ENCODE results near the gene C15orf62.
A peak's percentile ranks its signal among the peaks of the same experiment; 100 is the strongest.

C15orf62 gene

DNA sequence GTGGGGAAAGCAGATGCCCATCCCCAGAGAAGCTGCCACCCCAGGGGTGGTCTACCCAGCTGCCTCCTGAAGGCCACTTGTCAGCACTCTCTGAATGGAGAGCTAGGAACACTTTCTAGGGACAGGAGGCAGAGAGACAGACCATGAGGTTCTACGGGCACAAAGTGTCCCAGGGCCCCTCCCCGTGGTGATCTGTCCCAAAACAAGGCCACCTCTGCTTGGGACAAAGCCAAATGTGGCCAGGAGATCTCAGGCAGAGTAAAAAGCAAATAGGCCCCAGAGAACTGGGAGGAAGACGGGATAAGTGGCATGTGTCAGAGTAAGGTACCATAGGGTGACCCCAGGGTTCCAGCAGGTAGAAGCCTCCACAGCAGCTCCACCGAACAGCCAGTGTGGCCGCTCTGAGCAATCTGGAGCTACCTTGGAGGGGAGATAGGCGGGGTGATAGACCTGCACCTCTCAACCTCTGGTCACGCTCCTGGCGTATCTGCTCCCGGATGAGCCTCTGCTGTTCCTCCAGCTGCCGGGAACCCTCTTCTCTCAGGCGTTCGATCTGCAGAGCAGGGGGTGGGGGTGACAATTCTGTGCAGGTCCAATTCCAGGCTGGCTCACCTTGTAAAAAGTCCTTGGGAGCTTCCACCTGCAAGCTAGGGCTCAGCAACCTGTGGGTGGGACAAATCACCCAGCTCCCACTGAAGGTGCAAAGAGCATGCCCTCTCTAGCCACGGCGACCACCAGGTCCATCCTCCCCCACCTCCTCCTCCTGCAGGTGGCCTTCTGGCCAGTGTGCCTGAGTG lies 6.2 kb downstream of the C15orf62 start:
- DNase-seq (ENCODE audit: low read depth in 4 of 4, low spot score in 1 of 4), result no peak

DNA sequence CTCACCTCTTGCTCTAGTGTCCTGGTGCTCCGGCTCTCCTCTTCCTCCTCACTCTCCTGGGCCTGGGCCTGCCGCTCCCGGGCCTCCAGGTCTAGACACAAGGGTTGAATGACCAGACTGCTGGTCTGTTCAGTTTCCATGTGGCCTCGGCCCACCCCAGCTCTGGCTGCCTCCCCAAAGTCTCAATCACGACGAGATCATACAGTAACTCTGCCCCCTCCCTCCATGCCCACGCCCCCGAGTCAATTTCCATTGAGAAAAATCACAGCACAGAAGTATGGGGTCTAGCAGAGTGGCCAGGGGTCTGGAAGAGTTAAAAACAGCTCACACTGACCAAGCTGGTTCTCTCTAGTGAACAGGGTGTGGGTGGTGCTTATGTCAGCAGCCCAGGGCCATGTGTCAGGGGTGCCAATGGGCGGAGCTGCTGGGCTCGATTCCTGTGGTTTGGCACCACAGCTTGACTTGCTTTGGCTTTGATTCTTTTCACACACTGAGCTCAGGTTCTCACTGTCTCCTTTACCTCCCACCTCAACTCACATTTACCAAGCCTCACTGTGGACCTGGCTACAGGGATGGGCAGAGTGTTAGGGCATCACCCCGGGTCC lies 6.9 kb downstream of the C15orf62 start:
- DNase-seq (ENCODE audit: low read depth in 4 of 4, low spot score in 1 of 4), result no peak

DNA sequence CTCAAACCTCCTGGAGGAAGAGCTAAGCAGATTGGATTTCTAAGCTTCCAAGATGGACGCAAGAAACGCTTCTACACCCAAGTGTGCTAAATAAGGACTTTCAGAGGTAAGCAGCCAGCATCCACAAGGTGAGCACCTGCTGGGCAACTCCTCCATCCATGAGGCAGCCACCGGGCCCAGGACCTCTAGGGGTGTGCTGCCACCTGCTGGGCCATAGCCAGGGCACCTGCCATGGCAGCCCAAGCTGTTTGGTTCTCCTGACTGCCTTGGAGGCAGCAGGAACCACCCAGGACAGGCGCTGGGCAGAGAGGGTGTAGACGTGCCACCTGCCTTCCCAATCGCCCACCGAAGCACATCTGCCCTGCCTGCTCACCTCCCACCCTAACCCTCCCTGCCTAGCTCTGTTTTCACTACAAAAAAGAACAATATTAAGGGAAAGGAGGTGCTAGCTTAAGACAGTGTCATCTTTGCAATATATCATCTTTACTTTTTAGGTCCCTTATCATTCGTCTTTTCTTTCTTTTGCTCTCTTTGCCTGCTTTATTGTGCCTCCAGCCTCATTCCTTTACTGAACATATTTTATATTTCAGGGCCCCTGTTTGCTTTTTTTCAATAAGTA lies 12.9 kb downstream of the C15orf62 start:
- DNase-seq (ENCODE audit: low read depth in 4 of 4, low spot score in 1 of 4), result peak; percentile 47 to 69 (median 62)

DNA sequence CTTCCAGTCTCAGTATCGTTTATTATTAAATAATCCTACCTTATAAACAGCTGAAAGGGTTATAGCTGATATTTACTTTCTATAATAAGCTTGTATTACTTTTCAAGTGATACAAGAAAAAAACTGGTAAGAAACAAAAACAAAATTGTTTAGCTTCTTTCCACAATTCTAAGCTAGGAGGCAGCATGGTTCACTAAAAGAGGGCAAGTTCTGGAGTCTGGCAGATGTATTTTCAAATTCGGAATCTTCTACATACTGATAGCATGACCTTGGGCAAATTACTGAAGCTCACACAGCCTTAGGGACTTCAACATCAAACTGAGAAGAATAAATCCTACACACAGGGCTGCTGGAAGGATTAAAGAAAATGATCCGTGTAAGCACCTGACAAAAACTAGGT lies 15.4 kb downstream of the C15orf62 start:
- no peak for DNase-seq (ENCODE audit: low read depth in 4 of 4, low spot score in 1 of 4)

DNA sequence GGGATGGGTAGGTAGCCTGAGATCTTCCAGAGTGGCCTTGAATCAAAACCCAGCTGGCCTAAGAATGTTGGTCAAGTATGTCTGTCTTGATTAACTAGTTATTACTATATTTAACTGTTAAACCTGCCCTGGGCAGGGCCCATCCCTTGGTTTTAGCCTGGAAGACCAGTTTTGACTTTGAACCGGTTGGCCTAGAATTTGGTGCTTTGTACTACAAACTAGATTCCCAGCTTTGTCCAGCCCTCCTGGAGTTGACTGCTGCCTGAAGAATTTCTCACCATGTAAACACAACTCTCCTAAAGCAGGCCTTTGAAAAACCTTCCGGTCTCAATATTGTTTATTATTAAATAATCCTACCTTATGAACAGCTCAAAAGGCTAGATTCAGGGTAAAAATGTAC lies 16.0 kb downstream of the C15orf62 start:
- no peak for DNase-seq (ENCODE audit: low read depth in 4 of 4, low spot score in 1 of 4)

DNA sequence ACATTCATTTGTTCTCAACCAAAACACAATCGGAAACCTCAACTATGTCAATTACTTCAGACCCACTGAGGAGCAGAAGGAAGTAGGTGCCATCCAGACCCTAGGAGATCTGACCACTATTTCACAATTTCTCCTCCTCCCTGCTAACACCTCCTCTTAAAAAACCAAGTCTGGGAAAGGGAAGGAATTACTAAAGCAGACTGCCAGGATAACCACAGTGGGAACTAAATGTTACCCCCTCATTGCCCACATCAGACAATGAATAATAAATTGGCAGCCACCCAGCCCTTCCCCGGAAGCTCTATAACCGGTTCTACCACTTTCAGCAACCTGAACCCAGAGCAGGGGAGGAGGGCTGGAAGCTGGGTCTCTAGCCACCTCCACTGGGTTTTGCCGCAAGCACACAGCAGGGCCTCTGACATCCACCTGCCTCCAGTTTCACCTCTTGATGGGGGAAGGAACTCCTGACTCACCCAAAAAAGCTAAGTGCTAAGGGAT lies 17.6 kb downstream of the C15orf62 start:
- DNase-seq (ENCODE audit: low read depth in 4 of 4, low spot score in 1 of 4), result peak in 3 of 4 experiments; percentile 32 to 63 (median 44)

DNA sequence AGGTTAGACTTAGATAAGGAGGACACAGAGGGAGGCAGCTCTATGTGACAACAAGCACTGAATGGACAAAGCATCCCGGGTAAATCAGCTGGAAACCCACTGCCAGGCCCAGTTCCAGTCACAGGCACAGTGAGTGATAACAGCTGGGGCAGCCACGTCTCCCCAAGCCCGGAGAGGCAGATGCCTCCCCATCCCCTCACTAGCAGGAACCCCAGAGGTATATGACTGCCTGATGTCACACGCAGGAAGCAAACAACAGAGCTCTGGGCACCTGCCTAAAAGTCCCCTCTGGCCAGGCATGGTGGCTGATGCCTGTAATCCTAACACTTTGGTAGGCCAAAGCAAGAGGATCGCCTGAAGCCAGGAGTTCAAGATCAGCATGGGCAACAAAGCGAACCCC lies 18.2 kb downstream of the C15orf62 start:
- DNase-seq (ENCODE audit: low read depth in 4 of 4, low spot score in 1 of 4), result no peak

DNA sequence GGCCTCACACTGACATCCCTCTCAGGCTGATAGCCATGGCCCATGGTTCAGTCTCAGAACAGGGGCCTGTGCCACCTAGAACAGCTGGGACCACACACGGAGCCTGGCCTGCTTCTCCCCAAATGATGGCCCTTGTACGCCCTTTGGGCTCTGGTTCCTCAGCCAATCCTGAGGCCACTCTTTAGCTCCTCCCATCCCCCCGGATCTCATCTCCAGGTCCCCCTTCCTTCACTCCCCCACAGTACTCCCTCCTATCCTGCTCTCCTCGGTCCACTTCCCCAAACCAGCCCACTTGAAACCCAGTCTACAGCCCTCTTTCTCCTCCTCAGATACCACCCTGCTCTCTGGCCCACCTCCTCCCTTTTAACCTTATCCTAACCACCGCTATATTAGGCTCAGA lies 19.3 kb downstream of the C15orf62 start:
- no peak for DNase-seq (ENCODE audit: low read depth in 4 of 4, low spot score in 1 of 4)

DNA sequence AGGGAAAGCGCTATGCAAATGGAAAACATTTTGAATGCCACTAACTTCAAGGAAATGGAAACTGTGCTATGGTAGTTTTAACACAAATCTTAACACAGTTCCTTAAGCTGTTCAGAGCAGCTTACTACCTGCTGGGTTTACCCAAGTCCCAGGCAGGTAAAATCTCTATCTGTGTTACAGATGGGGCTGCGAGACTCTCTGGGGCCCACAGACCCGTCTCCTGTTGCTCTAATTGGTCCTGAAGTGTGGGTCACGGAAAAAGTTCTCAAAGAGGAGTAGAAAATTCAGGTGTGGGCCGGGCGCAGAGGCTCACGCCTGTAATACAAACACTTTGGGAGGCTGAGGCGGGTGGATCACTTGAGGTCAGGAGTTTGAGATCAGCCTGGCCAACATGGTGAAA lies 20.2 kb downstream of the C15orf62 start:
- no peak for DNase-seq (ENCODE audit: low read depth in 4 of 4, low spot score in 1 of 4)

DNA sequence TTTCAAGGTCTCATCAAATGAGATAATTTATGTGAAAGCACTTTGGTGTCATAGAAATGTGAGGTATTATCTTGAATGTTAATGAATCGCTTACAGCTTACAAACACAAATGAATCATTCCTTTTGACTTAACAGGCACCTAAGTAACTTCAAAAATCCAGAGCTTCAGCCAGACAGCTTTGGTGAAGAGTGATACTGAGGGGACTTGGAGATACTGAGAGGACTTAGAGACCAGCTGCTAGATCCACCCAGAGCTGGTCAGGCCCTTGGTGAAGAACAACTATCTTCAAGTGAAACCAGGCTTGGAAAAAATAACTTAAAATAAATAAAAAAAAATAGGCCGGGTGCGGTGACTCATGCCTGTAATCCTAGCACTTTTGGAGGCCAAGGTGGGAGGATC lies 20.9 kb downstream of the C15orf62 start:
- DNase-seq (ENCODE audit: low read depth in 4 of 4, low spot score in 1 of 4), result no peak

DNA sequence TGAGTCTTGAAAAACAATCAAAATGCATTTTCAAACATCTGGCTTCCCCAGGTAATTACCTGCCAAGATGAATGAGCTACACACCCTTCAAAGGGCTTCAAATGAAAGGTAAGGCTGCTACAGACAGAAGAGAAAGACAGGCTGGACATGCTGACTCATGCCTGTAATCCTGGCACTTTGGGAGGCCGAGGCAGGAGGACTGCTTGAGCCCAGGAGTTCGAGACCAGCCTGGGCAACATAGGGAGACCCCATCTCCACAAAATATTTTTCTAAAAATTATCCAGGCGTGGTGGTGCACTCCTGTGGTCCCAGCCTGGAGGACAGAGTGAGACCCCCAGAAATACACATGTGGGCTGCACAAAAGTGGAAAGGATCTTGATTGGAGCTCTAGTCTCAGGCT lies 22.6 kb downstream of the C15orf62 start:
- DNase-seq (ENCODE audit: low read depth in 4 of 4, low spot score in 1 of 4), result no peak

DNA sequence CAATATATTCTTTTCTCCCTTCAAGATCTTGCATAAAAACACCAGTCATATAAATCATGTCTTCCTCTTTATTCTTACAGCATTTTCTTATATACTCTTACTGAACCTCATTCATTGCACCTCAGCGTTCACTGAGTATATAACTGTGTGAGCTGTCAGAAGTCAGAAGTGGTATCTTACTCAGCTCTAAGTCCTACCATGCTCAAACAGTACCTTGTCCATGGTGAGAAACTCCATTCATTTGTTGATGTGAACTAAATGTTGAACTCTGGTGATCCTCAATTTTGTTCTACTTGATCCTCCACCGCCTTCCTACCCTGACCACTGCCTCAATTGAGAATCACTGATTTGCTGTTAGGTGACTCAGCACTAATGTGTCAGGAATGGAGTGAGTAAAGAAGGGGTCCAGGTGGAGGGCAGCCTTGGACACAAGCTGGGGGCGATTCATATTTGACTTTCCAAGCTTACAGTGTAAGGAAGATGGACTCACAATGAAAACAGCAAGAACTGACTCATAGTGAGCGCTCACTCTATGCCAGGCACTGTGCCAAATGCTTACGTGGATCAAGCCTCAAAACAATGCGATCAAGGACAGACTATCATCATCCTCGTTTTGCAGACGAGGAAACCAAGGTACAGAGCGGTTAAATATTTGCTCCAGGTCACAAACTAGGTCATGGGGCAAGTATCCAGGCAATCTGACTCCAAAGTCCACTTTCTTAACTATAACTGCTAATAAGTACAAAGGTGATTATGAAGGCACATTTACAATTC lies 23.6 kb downstream of the C15orf62 start:
- DNase-seq (ENCODE audit: low read depth in 4 of 4, low spot score in 1 of 4), result no peak

DNA sequence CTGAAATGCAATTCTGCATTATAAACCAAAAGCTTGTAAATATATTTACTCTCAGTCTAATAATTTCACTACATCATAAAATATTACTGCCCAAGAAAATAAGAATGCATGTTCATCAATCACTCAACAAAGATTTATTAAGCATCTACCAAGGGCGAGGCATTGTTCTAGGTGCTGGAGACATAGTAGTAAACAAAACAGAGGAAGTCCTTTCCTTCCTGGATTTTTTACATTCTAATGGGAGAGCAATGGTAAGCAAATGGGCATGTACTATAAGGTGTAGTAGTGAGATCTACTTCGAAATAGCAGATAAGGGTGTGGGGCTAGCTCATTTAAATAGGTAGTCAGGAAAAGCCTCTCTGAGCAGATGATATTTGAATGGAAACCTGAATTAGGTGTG lies 26.3 kb downstream of the C15orf62 start:
- DNase-seq (ENCODE audit: low read depth in 4 of 4, low spot score in 1 of 4), result no peak

DNA sequence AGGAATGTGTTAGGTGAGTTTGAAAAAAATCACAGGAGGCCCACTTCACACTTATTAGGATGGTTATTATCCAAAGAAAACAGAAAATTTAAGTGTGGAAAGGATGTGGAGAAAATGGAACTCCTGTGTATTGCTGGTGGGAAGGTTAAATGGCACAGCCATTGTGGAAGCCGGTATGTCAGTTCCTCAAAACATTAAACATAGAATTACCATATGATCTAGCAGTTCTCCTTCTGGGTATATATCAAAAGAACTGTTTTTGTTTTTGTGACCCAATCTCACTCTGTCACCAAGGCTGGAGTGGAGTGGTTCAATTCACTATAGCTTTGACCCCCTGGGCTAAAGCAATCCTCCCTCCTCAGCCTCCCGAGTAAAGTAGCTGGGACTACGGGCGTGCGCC lies 26.7 kb downstream of the C15orf62 start:
- no peak for DNase-seq (ENCODE audit: low read depth in 4 of 4, low spot score in 1 of 4)

DNA sequence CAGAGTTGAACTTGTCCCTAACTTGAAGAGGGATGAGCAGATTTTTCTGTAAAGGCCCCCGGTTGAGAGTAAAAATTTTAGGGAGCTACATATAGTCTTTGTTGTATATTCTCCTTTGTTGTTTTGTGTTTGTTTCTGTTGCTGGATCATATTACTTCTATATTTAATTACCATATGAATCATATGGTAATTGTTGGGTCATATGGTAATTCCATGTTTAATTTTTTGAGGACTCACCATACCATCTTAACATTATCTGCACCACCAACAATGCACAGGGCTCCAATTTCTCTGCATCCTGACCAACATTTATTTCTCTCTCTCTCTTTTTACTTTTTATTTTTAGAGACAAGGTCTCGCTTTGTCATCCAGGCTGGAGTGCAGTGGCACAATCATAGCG lies 29.7 kb downstream of the C15orf62 start:
- DNase-seq (ENCODE audit: low read depth in 4 of 4, low spot score in 1 of 4), result no peak

DNA sequence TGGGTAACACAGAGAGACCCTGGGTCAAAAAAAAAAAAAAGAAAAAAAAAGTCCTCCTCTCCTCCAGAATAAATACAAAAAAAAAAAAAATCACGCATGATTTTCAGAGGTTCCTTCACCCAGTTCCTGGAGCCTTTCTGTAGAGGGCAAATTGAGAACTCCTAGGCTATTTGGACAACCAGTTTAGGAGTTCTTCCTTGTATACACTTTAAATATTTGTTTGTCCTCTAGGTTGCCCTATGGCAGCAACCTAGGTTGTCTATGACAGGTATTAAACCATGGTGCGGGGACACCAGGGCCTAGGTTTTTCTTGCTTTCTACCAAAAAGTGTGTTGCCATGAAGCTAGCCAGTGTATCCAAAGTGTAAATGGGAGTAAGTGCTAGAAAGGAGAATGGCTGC lies 33.3 kb downstream of the C15orf62 start:
- DNase-seq (ENCODE audit: low read depth in 4 of 4, low spot score in 1 of 4), result no peak

DNA sequence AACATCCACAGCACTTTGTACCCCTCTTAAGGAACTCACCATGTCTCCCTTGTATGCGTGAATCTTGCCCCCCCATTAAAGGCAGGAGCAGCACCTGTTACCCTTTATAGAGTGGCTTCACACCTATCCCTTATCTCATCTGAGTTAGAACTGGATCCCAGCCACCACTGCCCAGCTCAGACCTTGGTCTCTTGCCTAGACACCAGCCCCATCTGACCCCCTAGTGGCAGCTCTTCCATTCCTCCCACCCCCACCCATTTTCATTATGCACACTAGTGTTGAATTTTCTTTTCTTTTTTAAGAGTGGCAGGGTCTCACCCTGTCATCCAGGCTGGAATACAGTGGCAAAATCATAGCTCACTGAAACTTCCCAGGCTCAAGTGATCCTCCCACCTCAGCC lies 33.9 kb downstream of the C15orf62 start:
- no peak for DNase-seq (ENCODE audit: low read depth in 4 of 4, low spot score in 1 of 4)

DNA sequence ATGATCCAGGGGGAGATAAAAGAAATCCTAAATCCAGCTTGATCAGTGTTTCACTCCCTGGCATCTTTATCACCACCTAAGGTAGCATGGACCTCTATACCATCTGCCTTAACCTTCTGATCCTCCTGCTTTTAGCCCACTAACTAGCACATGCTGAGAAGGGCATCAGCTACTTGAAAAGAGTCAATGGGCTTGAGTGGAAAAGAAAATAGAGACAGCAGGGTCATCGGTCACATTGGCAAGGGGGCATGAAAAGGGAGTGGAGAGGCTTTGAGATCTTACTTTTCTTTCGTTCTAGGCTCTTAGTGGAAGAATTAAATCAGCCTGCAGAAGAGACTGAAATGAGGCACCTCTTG lies 36.9 kb downstream of the C15orf62 start:
- DNase-seq (ENCODE audit: low read depth in 4 of 4, low spot score in 1 of 4), result no peak

DNA sequence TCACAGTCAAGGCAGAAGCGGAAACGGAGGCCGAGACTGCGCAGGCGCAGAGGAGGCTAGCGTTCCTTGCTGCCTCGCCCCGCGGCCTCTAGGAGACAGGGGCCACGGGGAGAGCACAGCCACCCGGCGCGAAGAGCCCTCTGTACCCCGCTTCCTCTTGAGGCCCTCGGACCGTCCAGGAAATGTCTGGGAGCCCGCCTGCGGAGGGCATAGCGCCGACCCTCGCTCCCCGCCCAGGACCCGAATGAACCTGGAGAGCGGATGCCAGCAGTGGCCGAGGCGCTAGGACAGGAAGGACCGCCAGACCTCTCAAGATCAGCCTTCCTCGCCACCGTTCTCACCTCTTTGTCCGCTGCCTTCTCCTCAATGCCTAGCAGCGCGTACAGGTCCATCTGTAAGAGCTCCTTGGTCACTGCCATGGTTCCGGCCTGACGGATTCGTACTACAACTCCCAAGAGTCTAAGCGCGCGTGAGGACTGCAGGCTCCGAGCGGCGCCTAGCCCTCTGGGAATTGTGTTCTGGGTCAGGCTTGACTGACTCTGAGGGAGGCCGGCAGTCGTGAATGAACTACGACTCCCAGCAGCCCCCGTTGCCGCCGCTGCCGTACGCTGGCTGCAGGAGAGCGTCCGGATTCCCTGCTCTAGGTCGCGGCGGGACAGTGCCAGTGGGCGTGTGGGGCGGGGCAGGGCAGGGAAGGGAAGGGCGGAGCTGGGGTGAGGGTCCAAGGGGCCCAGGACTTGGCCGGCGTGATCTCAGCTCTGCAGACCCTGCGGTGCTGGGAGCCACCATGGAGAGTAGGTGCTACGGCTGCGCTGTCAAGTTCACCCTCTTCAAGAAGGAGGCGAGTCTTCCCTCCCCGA lies 37.5 kb downstream of the C15orf62 start, which contains the start of the genes DNAJC17 and ZFYVE19:
DNAJC17 (minus strand) TSS at position 446 of the 860 bp plus-strand sequence; CDS start at position 419, 27 bp downstream.
ZFYVE19 (plus strand) TSS at position 62 of the 860 bp plus-strand sequence; CDS start at position 563, 501 bp downstream.
- DNase-seq (ENCODE audit: low read depth in 4 of 4, low spot score in 1 of 4), result peak; percentile 87 to 96 (median 92)

DNA sequence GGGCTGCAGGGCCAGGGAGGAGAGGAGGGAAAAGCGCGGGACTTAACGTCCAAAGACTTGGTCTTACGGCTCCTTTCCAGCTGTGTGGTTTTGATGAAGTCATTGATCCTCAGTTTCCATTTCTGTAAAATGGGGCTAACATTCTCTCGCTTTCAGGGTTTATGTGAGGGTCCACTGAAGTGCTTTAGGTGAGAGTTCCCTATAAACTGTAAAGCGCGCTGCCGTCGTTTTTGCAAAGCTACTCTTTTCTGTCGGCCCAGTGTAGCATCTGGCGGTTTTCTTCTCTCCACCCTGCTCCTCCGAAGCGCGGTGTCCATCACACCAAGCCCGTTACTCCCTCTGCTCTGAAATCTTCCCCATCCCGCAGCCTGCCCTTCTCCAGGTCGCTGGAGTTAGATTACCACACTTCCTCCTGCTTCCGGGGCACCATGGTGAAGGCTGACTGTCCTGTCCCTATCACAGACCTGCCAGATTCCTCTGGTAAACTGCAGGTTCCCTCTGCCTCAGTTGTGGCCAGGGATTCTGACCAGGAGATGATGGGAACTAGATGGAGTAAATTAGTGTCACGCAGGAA lies 38.2 kb downstream of the C15orf62 start:
- DNase-seq (ENCODE audit: low read depth in 4 of 4, low spot score in 1 of 4), result no peak

All from stimulated activated CD4-positive, alpha-beta T cell treated with anti-CD3 and anti-CD28 coated beads, Interleukin-1b, Interleukin-23, amount 100 ng/mL, for 24 hours (primary cell).